Progenitor cell of endocrine pancreas (in vitro differentiated cells): ENCODE results near the gene TANGO6. TPM values are rescaled to one million over a fixed set of nuclear protein-coding genes. Genes with fewer than 3 reads are reported as not detected.
"Not testable (repeated sequence)": the region's sequence is repeated elsewhere in the genome, so short reads cannot be mapped to it uniquely, and the experiment has no call there.

Experiments used
- DNase-seq: peaks from one replicate; pipeline ENCODE4 v3.0.0; 2021; ENCODE audit warnings: low spot score; ENCODE audit not compliant: unreplicated experiment
- H3K27ac Mint-ChIP-seq: 2 replicates; pipeline ENCODE4 v1.8.0; 2021; ENCODE audit warnings: mild to moderate bottlenecking, moderate library complexity, mixed read lengths
- H3K27me3 Mint-ChIP-seq: 2 replicates; pipeline ENCODE4 v1.8.0; 2021; ENCODE audit warnings: mixed read lengths
- H3K36me3 Mint-ChIP-seq: 2 replicates; pipeline ENCODE4 v1.8.0; 2022; ENCODE audit warnings: mixed read lengths; ENCODE audit not compliant: insufficient read depth
- H3K4me1 Mint-ChIP-seq: 2 replicates; pipeline ENCODE4 v1.8.0; 2021; ENCODE audit warnings: low read depth, mixed read lengths
- H3K4me3 Mint-ChIP-seq: 2 replicates; pipeline ENCODE4 v1.8.0; 2021; ENCODE audit warnings: low read depth, mild to moderate bottlenecking, moderate library complexity, mixed read lengths
- H3K9me3 Mint-ChIP-seq: 2 replicates; pipeline ENCODE4 v1.8.0; 2021; ENCODE audit warnings: low read depth, mixed read lengths
- total RNA-seq: library from RNA; stranded (reverse); gene quantifications from 2 replicates; pipeline ENCODE4 v1.2.1, GENCODE V29; 2021
- TF ChIP-seq, protein P1 (sequence below): fragments of 200-600 bp; sonication (generic); IDR thresholded peaks from one replicate; pipeline ENCODE4 v1.5.0; 2021; ENCODE audit warnings: antibody characterized with exemption, mild to moderate bottlenecking; ENCODE audit not compliant: unreplicated experiment

TANGO6 gene
- total RNA-seq, 1 donor from 2014 or later, result 14.8 TPM

DNA sequence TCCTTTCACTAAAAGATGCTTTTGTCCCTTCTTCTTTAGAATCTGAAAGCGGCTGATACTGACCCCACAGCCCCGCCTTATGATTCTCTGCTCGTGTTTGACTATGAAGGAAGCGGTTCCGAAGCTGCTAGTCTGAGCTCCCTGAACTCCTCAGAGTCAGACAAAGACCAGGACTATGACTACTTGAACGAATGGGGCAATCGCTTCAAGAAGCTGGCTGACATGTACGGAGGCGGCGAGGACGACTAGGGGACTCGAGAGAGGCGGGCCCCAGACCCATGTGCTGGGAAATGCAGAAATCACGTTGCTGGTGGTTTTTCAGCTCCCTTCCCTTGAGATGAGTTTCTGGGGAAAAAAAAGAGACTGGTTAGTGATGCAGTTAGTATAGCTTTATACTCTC lies 10.1 kb upstream of the TANGO6 start:
- TF ChIP-seq, protein P1, sequence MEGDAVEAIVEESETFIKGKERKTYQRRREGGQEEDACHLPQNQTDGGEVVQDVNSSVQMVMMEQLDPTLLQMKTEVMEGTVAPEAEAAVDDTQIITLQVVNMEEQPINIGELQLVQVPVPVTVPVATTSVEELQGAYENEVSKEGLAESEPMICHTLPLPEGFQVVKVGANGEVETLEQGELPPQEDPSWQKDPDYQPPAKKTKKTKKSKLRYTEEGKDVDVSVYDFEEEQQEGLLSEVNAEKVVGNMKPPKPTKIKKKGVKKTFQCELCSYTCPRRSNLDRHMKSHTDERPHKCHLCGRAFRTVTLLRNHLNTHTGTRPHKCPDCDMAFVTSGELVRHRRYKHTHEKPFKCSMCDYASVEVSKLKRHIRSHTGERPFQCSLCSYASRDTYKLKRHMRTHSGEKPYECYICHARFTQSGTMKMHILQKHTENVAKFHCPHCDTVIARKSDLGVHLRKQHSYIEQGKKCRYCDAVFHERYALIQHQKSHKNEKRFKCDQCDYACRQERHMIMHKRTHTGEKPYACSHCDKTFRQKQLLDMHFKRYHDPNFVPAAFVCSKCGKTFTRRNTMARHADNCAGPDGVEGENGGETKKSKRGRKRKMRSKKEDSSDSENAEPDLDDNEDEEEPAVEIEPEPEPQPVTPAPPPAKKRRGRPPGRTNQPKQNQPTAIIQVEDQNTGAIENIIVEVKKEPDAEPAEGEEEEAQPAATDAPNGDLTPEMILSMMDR, result no peak
- peaks cover 50% of the 10 kb centered on the region for H3K36me3 Mint-ChIP-seq
- H3K9me3 Mint-ChIP-seq, result no peaks in the 10 kb centered on the region
- H3K27me3 Mint-ChIP-seq, result no peaks in the 10 kb centered on the region
- no peak overlapping the region for H3K27ac Mint-ChIP-seq
- H3K4me1 Mint-ChIP-seq, result no peaks in the 10 kb centered on the region
- DNase-seq, result no peak
- H3K4me3 Mint-ChIP-seq, result no peak overlapping the region

DNA sequence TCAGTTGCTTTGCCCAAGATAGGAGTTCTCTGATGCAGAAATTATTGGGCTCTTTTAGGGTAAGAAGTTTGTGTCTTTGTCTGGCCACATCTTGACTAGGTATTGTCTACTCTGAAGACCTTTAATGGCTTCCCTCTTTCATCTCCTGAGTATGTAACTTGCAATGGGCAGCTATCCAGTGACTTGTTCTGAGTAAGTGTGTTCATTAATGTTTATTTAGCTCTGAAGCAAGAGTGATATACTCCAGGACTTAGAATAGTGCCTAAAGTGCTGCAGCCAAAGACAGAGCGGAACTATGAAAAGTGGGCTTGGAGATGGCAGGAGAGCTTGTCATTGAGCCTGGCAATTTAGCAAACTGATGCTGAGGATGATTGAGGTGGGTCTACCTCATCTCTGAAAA lies 8.8 kb upstream of the TANGO6 start:
- no peak for DNase-seq
- Mint-ChIP-seq H3K4me1 (no peaks in the 10 kb centered on the region), H3K9me3 (no peaks in the 10 kb centered on the region), H3K36me3 (peaks cover 38% of the 10 kb centered on the region), H3K27ac (peak overlapping the region; percentile 65), H3K4me3 (no peak overlapping the region), H3K27me3 (no peaks in the 10 kb centered on the region)
- TF ChIP-seq, protein P1, result no peak

DNA sequence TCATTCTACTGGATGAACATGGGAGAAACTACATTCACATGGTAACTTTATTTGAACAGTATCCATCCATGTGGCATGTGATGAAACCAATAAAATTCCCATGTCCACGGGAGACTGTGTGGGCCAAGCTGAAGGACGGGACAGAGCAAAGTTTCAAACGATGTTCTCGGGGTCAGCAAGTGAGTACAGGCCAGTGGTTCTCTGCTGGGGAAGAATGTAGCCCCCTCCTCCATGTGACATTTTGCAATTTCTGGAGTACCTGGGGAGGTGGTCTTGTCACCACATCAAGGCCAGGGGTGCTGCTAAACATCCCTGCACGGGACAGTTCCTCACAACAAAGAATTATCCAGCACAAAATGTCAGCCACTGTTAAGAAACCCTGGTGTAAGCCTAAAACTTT lies 7.4 kb upstream of the TANGO6 start:
- no peak overlapping the region for H3K27ac Mint-ChIP-seq
- TF ChIP-seq, protein P1, result no peak
- H3K27me3 Mint-ChIP-seq, result no peaks in the 10 kb centered on the region
- no peak overlapping the region for H3K4me3 Mint-ChIP-seq
- no peaks in the 10 kb centered on the region for H3K9me3 Mint-ChIP-seq
- H3K36me3 Mint-ChIP-seq, result peaks cover 28% of the 10 kb centered on the region
- no peaks in the 10 kb centered on the region for H3K4me1 Mint-ChIP-seq
- no peak for DNase-seq

DNA sequence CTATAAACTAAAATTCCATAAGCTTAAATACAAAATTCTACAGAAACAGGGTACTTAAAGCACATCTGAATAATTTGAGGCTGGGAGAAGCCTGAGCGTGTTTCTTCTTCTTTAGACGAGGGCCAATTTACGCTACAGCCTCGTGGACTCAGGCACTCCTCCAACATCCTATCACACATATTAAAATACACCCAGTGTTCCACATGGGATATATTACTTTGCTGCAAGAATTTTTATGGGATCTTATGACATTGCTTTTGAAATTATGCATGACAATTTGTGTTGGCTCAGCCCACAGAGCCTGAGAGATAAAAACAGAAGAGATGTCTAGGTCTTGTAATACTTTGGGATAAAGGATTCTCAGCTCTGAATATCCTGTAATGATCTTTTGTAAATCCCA lies 3.5 kb upstream of the TANGO6 start:
- no peak overlapping the region for H3K4me3 Mint-ChIP-seq
- TF ChIP-seq, protein P1, result no peak
- no peak overlapping the region for H3K27ac Mint-ChIP-seq
- peaks cover 12% of the 10 kb centered on the region for H3K36me3 Mint-ChIP-seq
- no peak for DNase-seq
- no peaks in the 10 kb centered on the region for H3K27me3 Mint-ChIP-seq
- H3K9me3 Mint-ChIP-seq, result no peaks in the 10 kb centered on the region
- H3K4me1 Mint-ChIP-seq, result peaks cover 6% of the 10 kb centered on the region

DNA sequence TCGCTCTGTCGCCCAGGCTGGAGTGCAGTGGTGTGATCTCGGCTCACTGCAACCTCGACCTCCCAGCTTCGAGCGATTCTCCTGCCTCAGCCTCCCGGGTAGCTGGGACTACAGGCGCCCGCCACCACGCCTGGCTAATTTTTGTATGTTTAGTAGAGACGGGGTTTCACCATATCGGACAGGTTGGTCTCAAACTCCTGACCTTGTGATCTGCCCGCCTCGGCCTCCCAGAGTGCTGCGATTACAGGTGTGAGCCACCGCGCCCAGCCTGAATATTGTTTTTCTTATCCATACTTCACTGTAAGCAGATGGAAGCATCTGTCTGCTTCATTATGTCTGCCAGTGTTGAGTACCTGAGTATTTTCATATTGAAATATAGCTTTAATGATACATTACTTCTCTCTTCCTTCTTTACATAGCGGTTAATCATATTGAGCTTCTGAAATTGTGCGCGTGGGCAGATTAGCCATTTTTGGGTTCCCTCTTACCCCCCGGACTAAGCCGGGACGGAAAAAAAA lies 308 bp upstream of the TANGO6 start:
- not testable (repeated sequence) for H3K27me3 Mint-ChIP-seq, DNase-seq, H3K9me3 Mint-ChIP-seq, H3K36me3 Mint-ChIP-seq, H3K4me1 Mint-ChIP-seq
- Mint-ChIP-seq H3K4me3 (peak overlapping the region; percentile 84), H3K27ac (peak overlapping the region; percentile 22)

DNA sequence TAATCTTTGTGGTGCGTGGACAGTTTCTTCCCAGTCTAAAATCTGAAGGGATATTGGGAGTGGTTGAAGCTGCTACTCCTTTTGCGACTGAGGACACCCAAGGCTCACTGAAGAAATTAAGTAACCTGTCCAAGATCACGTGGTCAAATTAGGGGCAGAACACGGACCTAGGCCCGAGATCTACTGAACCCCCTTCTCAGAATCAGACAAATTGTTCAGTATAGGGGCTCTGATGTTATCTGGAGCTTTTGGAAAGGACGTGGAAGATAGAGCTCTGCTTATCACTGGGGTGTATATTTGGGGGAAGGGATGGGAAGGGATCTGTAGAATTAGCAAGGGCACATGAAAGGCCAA lies 857 bp downstream of the TANGO6 start:
- H3K27ac Mint-ChIP-seq, result peak overlapping the region; percentile 76
- H3K4me1 Mint-ChIP-seq, result peaks cover 6% of the 10 kb centered on the region
- no peaks in the 10 kb centered on the region for H3K36me3 Mint-ChIP-seq
- H3K9me3 Mint-ChIP-seq, result no peaks in the 10 kb centered on the region
- TF ChIP-seq, protein P1, result no peak
- no peak for DNase-seq
- H3K27me3 Mint-ChIP-seq, result no peaks in the 10 kb centered on the region
- H3K4me3 Mint-ChIP-seq, result peak overlapping the region; percentile 84
